Vagina (tissue), 2 donors: ENCODE data around the gene SLC25A48. TPM values are rescaled to one million over a fixed set of nuclear protein-coding genes. Genes with fewer than 3 reads are reported as not detected.

Source experiments
- DNase-seq, 2 donors: peaks; one replicate each; pipeline ENCODE4 v3.0.0-alpha.2; 2017; ENCODE audit errors: extremely low spot score in 2 of 2
- H3K27ac ChIP-seq: fragments of 200-600 bp; sonication (generic); one replicate; pipeline ENCODE4 v1.5.1; 2019
- H3K27me3 ChIP-seq: fragments of 200-600 bp; sonication (generic); one replicate; pipeline ENCODE4 v1.5.1; 2019
- H3K36me3 ChIP-seq, 2 donors: fragments of 200-600 bp; sonication (generic); one replicate each; pipeline ENCODE4 v1.5.1; 2017 to 2019
- H3K4me1 ChIP-seq: fragments of 200-600 bp; sonication (generic); one replicate; pipeline ENCODE4 v1.5.1; 2019
- H3K4me3 ChIP-seq, 2 donors: fragments of 200-600 bp; sonication (generic); 1 replicate in 1 of 2; 2 replicates in 1 of 2; pipeline ENCODE4 v1.5.1; 2016 to 2019
- H3K9me3 ChIP-seq: fragments of 200-600 bp; sonication (generic); one replicate; pipeline ENCODE4 v1.5.1; 2019
- CTCF ChIP-seq, 3 experiments: fragments of 450-650 bp in 2 of 3; fragments of 200-600 bp in 1 of 3; sonication (generic) in 1 of 3; IDR thresholded peaks; one replicate each; pipeline ENCODE4 v1.5.1; 2017 to 2019; ENCODE audit warnings: antibody characterized with exemption in 3 of 3, mild to moderate bottlenecking in 2 of 3, moderate library complexity in 2 of 3
- POLR2A ChIP-seq, 2 donors: fragments of 450-650 bp; IDR thresholded peaks; one replicate each; pipeline ENCODE4 v1.6.1; 2017; ENCODE audit warnings: antibody characterized with exemption in 2 of 2, mild to moderate bottlenecking in 2 of 2, moderate library complexity in 2 of 2
- POLR2AphosphoS5 ChIP-seq, 2 donors: sonication (generic); formaldehyde crosslinking; IDR thresholded peaks; one replicate each; pipeline ENCODE4 v1.9.0; 2017; ENCODE audit warnings: antibody characterized with exemption in 2 of 2, mild to moderate bottlenecking in 2 of 2, low read depth in 1 of 2; ENCODE audit not compliant: insufficient read depth in 1 of 2
- intact Hi-C: fragments of 100-400 bp; cut with DNase I; formaldehyde crosslinking; loops from one replicate; pipeline ENCODE4 v1.15.1; 2023
- total RNA-seq: library from RNA; depleted of rRNA; stranded (reverse); fragments of >200 nt; gene quantifications from one replicate; pipeline ENCODE4 v1.2.3, GENCODE V29; 2016

SLC25A48 gene
- total RNA-seq, 1 donor from 2014 or later: 0.49 TPM

GRCh38 chr5:135826221-135826525 is 8.3 kb upstream of the SLC25A48 start:
- no peaks in the 10 kb centered on the region for H3K9me3 ChIP-seq
- TF ChIP-seq POLR2A (IDR thresholded peaks at IDR 0.05) (no peak), CTCF (IDR thresholded peaks at IDR 0.05) (no peak), POLR2AphosphoS5 (IDR thresholded peaks at IDR 0.05; ENCODE audit: insufficient read depth in 1 of 2, low read depth in 1 of 2) (no peak)
- no peaks in the 10 kb centered on the region for H3K36me3 ChIP-seq
- intact Hi-C loops: no loop called here
- H3K27ac ChIP-seq: no peak overlapping the region
- no peaks in the 10 kb centered on the region for H3K4me1 ChIP-seq
- no peaks in the 10 kb centered on the region for H3K27me3 ChIP-seq
- no peak for DNase-seq
- H3K4me3 ChIP-seq: no peak overlapping the region

GRCh38 chr5:135826994-135827671 is 7.3 kb upstream of the SLC25A48 start:
- no peak overlapping the region for H3K4me3 ChIP-seq
- peak; percentile 67 to 70 for DNase-seq
- H3K4me1 ChIP-seq: no peaks in the 10 kb centered on the region
- no peaks in the 10 kb centered on the region for H3K9me3 ChIP-seq
- H3K27me3 ChIP-seq: no peaks in the 10 kb centered on the region
- H3K27ac ChIP-seq: no peak overlapping the region
- intact Hi-C loops: no loop called here
- TF ChIP-seq POLR2AphosphoS5 (IDR thresholded peaks at IDR 0.05; ENCODE audit: insufficient read depth in 1 of 2, low read depth in 1 of 2) (no peak), CTCF (IDR thresholded peaks at IDR 0.05) (no peak)
- no peaks in the 10 kb centered on the region for H3K36me3 ChIP-seq

- intact Hi-C loops: no loop called here
- TF ChIP-seq POLR2AphosphoS5 (IDR thresholded peaks at IDR 0.05; ENCODE audit: insufficient read depth in 1 of 2, low read depth in 1 of 2): no peak
- TF ChIP-seq CTCF (IDR thresholded peaks at IDR 0.05): no peak
- no peak for TF ChIP-seq POLR2A (IDR thresholded peaks at IDR 0.05)
- Histone ChIP-seq H3K36me3 (no peaks in the 10 kb centered on the region), H3K4me3 (no peak overlapping the region), H3K4me1 (no peaks in the 10 kb centered on the region), H3K9me3 (no peaks in the 10 kb centered on the region), H3K27ac (no peak overlapping the region), H3K27me3 (no peaks in the 10 kb centered on the region)
- DNase-seq: peak; percentile 85 to 96
These were observed 6.3 kb upstream of the SLC25A48 start for GRCh38 chr5:135827965-135828781.

GRCh38 chr5:135828782-135829127 is 5.7 kb upstream of the SLC25A48 start:
- no peak for TF ChIP-seq POLR2AphosphoS5 (IDR thresholded peaks at IDR 0.05; ENCODE audit: insufficient read depth in 1 of 2, low read depth in 1 of 2)
- H3K9me3 ChIP-seq: no peaks in the 10 kb centered on the region
- intact Hi-C loops: no loop called here
- H3K4me1 ChIP-seq: no peaks in the 10 kb centered on the region
- H3K4me3 ChIP-seq: no peak overlapping the region
- H3K27me3 ChIP-seq: no peaks in the 10 kb centered on the region
- no peak overlapping the region for H3K27ac ChIP-seq
- no peaks in the 10 kb centered on the region for H3K36me3 ChIP-seq
- DNase-seq: peak in 1 of 2 donors; percentile 90

GRCh38 chr5:135829179-135829578 is 5.3 kb upstream of the SLC25A48 start:
- Histone ChIP-seq H3K4me1 (no peaks in the 10 kb centered on the region), H3K9me3 (no peaks in the 10 kb centered on the region), H3K27ac (no peak overlapping the region), H3K4me3 (no peak overlapping the region), H3K36me3 (no peaks in the 10 kb centered on the region), H3K27me3 (no peaks in the 10 kb centered on the region)
- intact Hi-C loops: no loop called here
- DNase-seq: peak in 1 of 2 donors; percentile 80
- no peak for TF ChIP-seq CTCF (IDR thresholded peaks at IDR 0.05)
- no peak for TF ChIP-seq POLR2A (IDR thresholded peaks at IDR 0.05)
- no peak for TF ChIP-seq POLR2AphosphoS5 (IDR thresholded peaks at IDR 0.05; ENCODE audit: insufficient read depth in 1 of 2, low read depth in 1 of 2)
